WERI-Rb-1 (cell line): ENCODE results near the gene CIBAR2.

Experiments used
- DNase-seq: peaks from one replicate; pipeline ENCODE4 v3.0.0-alpha.2; 2020
- H3K27ac ChIP-seq: fragments of 250-450 bp; sonication (Bioruptor Pico); 2 replicates; pipeline ENCODE4 v1.5.1; 2020; ENCODE audit warnings: mild to moderate bottlenecking, moderate library complexity
- H3K27me3 ChIP-seq: fragments of 250-450 bp; sonication (Bioruptor Pico); 2 replicates; pipeline ENCODE4 v1.5.1; 2021; ENCODE audit warnings: mild to moderate bottlenecking, low read depth, moderate library complexity; ENCODE audit not compliant: insufficient read depth, severe bottlenecking
- H3K36me3 ChIP-seq: fragments of 250-450 bp; sonication (Bioruptor Pico); 2 replicates; pipeline ENCODE4 v1.5.1; 2020; ENCODE audit warnings: mild to moderate bottlenecking, moderate library complexity
- H3K4me3 ChIP-seq: 2 replicates; pipeline ENCODE4 v1.5.1; 2011; ENCODE audit warnings: low read depth, mild to moderate bottlenecking, control low read depth, low read length
- H3K9me3 ChIP-seq: fragments of 250-450 bp; sonication (Bioruptor Pico); 2 replicates; pipeline ENCODE4 v1.5.1; 2021; ENCODE audit warnings: mild to moderate bottlenecking, moderate library complexity; ENCODE audit not compliant: severe bottlenecking
- TF ChIP-seq, protein P1 (sequence below): IDR thresholded peaks from 2 replicates; pipeline ENCODE4 v1.5.1; 2011; ENCODE audit warnings: low read depth, mild to moderate bottlenecking, control low read depth, inconsistent platforms, low read length

Gene CIBAR2

DNA sequence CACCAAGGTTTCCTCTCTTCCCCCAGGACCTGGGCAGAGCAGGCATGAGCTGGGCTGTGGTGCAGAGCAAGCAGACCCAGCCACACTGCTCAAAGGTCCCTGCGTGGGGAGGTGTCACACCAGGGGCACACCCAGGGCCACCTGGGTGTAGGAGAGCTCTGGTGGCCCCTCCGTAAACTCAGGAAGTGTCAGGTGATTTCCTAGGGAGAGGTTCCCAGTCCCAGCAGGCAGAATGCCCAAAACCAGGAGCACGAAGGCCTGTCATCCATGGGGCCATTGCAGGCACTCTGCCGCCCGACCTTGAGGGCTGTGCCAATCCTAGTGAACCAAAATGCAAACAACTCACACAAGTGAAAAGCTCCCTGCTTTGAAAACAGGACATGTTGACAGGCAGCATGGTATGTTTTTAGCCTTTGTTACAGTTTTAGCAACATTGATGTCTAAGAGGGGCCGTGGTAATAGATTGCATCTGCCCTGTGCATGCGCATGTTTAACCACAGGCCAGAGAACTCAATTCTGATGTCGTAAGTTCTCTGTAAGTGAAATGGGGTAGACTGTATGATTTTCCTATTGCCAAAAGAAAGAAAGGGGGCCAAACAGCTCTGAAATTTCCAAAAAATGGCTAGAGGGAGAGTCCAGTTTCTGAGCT is 21.3 kb downstream of the CIBAR2 start:
- no peak for DNase-seq
- no peak overlapping the region for H3K4me3 ChIP-seq
- no peaks in the 10 kb centered on the region for H3K36me3 ChIP-seq
- H3K27ac ChIP-seq = no peak overlapping the region
- H3K27me3 ChIP-seq = no peaks in the 10 kb centered on the region
- H3K9me3 ChIP-seq = no peaks in the 10 kb centered on the region
- TF ChIP-seq, protein P1, sequence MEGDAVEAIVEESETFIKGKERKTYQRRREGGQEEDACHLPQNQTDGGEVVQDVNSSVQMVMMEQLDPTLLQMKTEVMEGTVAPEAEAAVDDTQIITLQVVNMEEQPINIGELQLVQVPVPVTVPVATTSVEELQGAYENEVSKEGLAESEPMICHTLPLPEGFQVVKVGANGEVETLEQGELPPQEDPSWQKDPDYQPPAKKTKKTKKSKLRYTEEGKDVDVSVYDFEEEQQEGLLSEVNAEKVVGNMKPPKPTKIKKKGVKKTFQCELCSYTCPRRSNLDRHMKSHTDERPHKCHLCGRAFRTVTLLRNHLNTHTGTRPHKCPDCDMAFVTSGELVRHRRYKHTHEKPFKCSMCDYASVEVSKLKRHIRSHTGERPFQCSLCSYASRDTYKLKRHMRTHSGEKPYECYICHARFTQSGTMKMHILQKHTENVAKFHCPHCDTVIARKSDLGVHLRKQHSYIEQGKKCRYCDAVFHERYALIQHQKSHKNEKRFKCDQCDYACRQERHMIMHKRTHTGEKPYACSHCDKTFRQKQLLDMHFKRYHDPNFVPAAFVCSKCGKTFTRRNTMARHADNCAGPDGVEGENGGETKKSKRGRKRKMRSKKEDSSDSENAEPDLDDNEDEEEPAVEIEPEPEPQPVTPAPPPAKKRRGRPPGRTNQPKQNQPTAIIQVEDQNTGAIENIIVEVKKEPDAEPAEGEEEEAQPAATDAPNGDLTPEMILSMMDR = no peak

DNA sequence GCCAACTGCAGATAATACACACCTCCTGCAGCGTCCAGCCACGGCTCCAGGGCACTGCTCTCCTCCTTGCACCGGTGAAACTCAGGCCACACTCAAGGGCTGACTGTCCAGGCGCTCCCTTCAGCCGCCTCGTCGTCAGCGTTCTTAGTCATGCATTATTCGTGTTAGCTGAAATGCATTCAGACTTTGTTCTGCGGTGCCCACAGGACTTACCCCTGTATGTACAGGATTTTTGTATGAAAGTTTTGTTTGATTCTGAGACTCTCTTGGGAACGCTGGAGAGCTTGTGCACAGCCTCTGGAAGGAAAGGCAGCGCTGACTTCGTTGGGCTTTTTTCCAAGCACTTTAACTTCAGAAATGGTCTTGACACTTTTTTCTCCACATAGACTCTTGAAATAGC is 22.1 kb downstream of the CIBAR2 start:
- Histone ChIP-seq H3K27ac (no peak overlapping the region), H3K27me3 (no peaks in the 10 kb centered on the region), H3K36me3 (no peaks in the 10 kb centered on the region), H3K9me3 (no peaks in the 10 kb centered on the region), H3K4me3 (no peak overlapping the region)
- DNase-seq = no peak
- TF ChIP-seq, protein P1 = no peak

- TF ChIP-seq, protein P1 = no peak
Observed at GRCh38 chr16:85089525-85089924, 22.7 kb downstream of the CIBAR2 start.

DNA sequence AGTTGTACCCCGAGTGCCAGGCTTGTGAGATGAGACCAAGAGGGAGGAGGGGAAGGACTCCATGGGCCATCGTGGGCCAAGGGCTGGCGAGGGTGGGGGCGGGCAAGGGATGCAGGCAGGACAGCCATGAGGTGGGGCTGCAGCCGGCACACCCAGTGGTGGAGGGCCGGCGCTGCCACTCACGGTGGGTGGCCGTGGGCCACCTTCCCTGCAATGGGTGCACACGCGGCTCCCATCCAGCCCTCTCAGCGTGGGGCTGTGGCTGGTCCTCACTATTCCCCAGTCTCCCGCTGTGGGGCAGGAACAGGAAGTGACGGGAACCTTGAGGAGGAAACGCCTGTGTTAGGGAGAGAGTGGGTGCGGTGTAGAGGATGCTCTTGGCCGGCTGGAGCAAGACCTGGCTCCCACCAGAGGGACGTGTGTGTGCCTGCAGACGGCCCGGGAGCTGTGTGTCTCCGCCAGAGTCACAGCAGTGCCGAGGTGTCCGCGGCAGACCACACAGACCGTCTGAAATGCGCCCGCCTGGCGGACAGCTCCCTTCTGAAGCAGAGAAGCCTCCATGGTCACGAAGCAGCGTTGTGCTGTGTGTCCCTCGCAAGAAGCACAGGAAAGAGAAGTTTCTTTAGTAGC is 23.6 kb downstream of the CIBAR2 start:
- no peak overlapping the region for H3K27ac ChIP-seq
- H3K4me3 ChIP-seq = no peak overlapping the region
- DNase-seq = no peak
- H3K9me3 ChIP-seq = no peaks in the 10 kb centered on the region
- H3K36me3 ChIP-seq = no peaks in the 10 kb centered on the region
- TF ChIP-seq, protein P1 = no peak
- H3K27me3 ChIP-seq = no peaks in the 10 kb centered on the region

More at GRCh38 chr16:85089525-85089924, 22.7 kb downstream of the CIBAR2 start:
- H3K9me3 ChIP-seq = no peaks in the 10 kb centered on the region
- H3K4me3 ChIP-seq = no peak overlapping the region
- no peaks in the 10 kb centered on the region for H3K27me3 ChIP-seq
- no peaks in the 10 kb centered on the region for H3K36me3 ChIP-seq
- no peak overlapping the region for H3K27ac ChIP-seq
- no peak for DNase-seq

DNA sequence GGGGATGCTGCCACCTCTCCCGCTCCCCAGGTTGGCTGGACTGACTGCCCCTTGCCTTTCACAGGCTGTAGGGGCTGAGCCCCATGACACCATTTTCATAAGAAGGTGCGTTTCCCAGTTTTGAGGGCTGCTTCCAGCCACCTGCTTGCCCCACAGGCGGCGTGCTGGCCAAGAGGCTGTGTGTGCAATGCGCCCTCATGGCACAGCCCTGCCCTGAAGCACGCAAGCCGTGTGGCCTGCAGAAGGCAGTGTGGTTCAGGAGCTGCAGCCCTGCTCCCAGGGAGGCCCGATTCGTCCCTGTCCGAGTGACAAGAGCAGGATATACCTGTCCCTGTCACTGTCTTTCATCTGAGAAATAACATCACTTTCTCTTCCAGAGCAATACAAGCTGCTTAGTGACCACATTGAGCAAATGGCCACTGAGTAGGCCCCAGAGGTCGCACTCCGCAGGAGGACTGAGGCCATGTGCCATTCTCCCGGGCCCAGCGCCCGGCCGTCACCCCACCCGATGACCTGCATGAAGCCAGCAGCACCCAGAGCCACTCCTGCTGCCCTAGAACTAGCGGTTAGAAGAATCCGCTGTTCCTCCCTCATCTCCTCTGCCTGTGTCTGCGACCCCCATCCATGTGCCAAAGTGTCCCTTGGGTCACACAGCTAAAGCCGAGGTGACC is 24.2 kb downstream of the CIBAR2 start:
- H3K9me3 ChIP-seq = no peaks in the 10 kb centered on the region
- TF ChIP-seq, protein P1 = no peak
- no peak overlapping the region for H3K4me3 ChIP-seq
- no peaks in the 10 kb centered on the region for H3K27me3 ChIP-seq
- no peak overlapping the region for H3K27ac ChIP-seq
- no peaks in the 10 kb centered on the region for H3K36me3 ChIP-seq
- DNase-seq = no peak
